ENCODE results near the gene PARD3.

- TF ChIP-seq CTCF (IDR thresholded peaks at IDR 0.05) (no peak), POLR2A (IDR thresholded peaks at IDR 0.05) (no peak)
Observed at GRCh38 chr10:34644224-34644623, 170.9 kb downstream of the PARD3 start.
